NCI-H146 treated with DMSO at 0.1 percent for 48 hours (cell line): ENCODE results near the gene ZNF513.
"Not testable (repeated sequence)": the region's sequence is repeated elsewhere in the genome, so short reads cannot be mapped to it uniquely, and the experiment has no call there.

Source experiments
- DNase-seq: peaks from one replicate; lab custom pipeline; 2025; ENCODE audit not compliant: unreplicated experiment; lab: John Stamatoyannopoulos, UW

ZNF513 gene

GRCh38 chr2:27356382-27357181 is 24.0 kb downstream of the ZNF513 start, which contains the start of gene GTF3C2:
TSS of gene GTF3C2 (minus strand) at chr2:27356764. CDS start at chr2:27343554, 13,210 bp downstream.
- peak; percentile 92 for DNase-seq

GRCh38 chr2:27356056-27356381 is 24.5 kb downstream of the ZNF513 start:
- DNase-seq = peak; percentile 36

GRCh38 chr2:27354597-27354927 is 26.0 kb downstream of the ZNF513 start:
- DNase-seq = no peak

GRCh38 chr2:27353762-27354596 is 26.6 kb downstream of the ZNF513 start:
- DNase-seq = no peak

GRCh38 chr2:27353386-27353761 is 27.2 kb downstream of the ZNF513 start:
- not testable (repeated sequence) for DNase-seq

GRCh38 chr2:27351802-27352598 is 28.5 kb downstream of the ZNF513 start:
- DNase-seq = no peak

GRCh38 chr2:27350106-27350693 is 30.3 kb downstream of the ZNF513 start:
- no peak for DNase-seq

GRCh38 chr2:27347641-27348040 is 32.9 kb downstream of the ZNF513 start:
- no peak for DNase-seq

GRCh38 chr2:27336173-27336572 is 44.4 kb downstream of the ZNF513 start:
- DNase-seq = no peak

- DNase-seq = no peak
Measured at GRCh38 chr2:27335311-27335710, 45.2 kb downstream of the ZNF513 start.
